ENCODE measurements around the gene GUCY1B1. TPM values are rescaled to one million over a fixed set of nuclear protein-coding genes. Genes with fewer than 3 reads are reported as not detected.

GUCY1B1 gene
- total RNA-seq, 1 experiment from 2014 or later, result 0.39 TPM

DNA sequence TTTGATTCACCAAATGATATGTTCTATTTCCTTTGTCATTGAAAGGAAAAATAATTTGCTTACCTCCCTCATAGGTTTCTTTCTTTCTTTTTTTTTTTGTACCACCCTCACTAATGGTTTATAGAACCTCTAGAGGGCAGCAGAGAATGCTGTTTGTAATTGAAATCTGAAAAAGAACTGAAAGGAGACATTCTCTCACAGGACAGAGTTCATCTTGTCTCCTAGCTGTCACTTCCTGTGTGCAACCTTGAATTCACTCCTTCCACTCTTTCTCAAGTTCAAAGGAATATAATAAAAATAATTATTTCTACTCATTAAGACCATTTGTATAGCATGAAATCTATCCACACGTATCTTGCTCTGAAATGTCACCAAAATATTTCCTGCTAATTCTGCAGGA is 51.0 kb downstream of the GUCY1B1 start:
- no peak for DNase-seq
- no peak overlapping the region for H2AFZ ChIP-seq
- no peaks in the 10 kb centered on the region for H4K20me1 ChIP-seq (ENCODE audit: insufficient read depth)
- TF ChIP-seq EZH2 (IDR thresholded peaks at IDR 0.05; ENCODE audit: low read depth), result no peak
- peak; percentile 66 for TF ChIP-seq CTCF (conservative IDR thresholded peaks at IDR 0.05)
- no peaks in the 10 kb centered on the region for H3F3A ChIP-seq (ENCODE audit: insufficient read depth, low read depth)
- H3K27ac ChIP-seq, result no peak overlapping the region
- H3K27me3 ChIP-seq (ENCODE audit: insufficient read depth, low read depth), result no peaks in the 10 kb centered on the region
- no TSS peak for BruUV-seq (replicated peaks)
- no peaks in the 10 kb centered on the region for H3K36me3 ChIP-seq (ENCODE audit: low read depth)
- H3K9me3 ChIP-seq (ENCODE audit: insufficient read depth, low read depth), result no peaks in the 10 kb centered on the region
- H3K4me1 ChIP-seq (replicated peaks; ENCODE audit: insufficient read depth), result no peaks in the 10 kb centered on the region
- POLR2A ChIA-PET (ENCODE audit: unreplicated experiment), result no interaction called here
- intact Hi-C loops (cut with micrococcal nuclease; ENCODE audit: unreplicated experiment), result loop anchor here (1.0 kb wide), 1 partner anchor 143 kb away; the partner anchor contains the start of gene CTSO
- no peak overlapping the region for H3K4me2 ChIP-seq
- CTCF ChIA-PET, result interaction anchor here (0.8 kb wide), 1 partner anchor 144 kb away, joined by 3 read pairs; the partner anchor contains the start of gene CTSO
- H3K9me2 ChIP-seq (ENCODE audit: insufficient read depth), result no peaks in the 10 kb centered on the region
- H3K4me3 ChIP-seq, result no peak overlapping the region
- no peaks in the 10 kb centered on the region for H3K79me2 ChIP-seq (ENCODE audit: low read depth)

DNA sequence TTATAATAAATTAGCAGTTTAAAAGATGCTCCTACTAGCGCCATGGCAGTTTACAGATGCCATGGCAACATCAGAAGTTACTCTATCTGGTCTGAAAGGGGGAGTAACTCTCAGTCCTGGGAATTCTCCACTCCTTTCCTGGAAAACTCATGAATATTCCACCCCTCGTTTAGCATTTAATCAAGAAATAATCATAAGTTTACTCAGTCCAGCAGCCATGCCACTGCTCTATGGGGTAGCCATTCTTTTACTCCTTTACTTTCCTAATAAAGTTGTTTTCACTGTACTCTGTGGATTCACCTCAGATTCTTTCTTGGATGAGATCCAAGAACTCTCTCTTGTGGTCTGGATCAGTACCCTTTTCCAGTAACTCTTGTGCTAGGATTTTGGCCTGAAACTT is 52.3 kb downstream of the GUCY1B1 start:
- H3K27me3 ChIP-seq (ENCODE audit: insufficient read depth, low read depth), result no peaks in the 10 kb centered on the region
- no TSS peak for BruUV-seq (replicated peaks)
- ChIA-PET POLR2A (ENCODE audit: unreplicated experiment) (no interaction called here), CTCF (interaction anchor here (0.5 kb wide), 1 partner anchor 838 kb away, joined by 3 read pairs; no protein-coding TSS in a partner anchor)
- H3K4me1 ChIP-seq (replicated peaks; ENCODE audit: insufficient read depth), result no peaks in the 10 kb centered on the region
- H3K27ac ChIP-seq, result no peak overlapping the region
- no peaks in the 10 kb centered on the region for H3K79me2 ChIP-seq (ENCODE audit: low read depth)
- no peak overlapping the region for H3K4me2 ChIP-seq
- TF ChIP-seq CTCF (conservative IDR thresholded peaks at IDR 0.05), result no peak
- TF ChIP-seq EZH2 (IDR thresholded peaks at IDR 0.05; ENCODE audit: low read depth), result no peak
- H3K4me3 ChIP-seq, result no peak overlapping the region
- H3K9me2 ChIP-seq (ENCODE audit: insufficient read depth), result no peaks in the 10 kb centered on the region
- intact Hi-C loops (cut with micrococcal nuclease; ENCODE audit: unreplicated experiment), result no loop called here
- no peaks in the 10 kb centered on the region for H4K20me1 ChIP-seq (ENCODE audit: insufficient read depth)
- no peak for DNase-seq
- H3F3A ChIP-seq (ENCODE audit: insufficient read depth, low read depth), result no peaks in the 10 kb centered on the region
- no peaks in the 10 kb centered on the region for H3K36me3 ChIP-seq (ENCODE audit: low read depth)
- H2AFZ ChIP-seq, result no peak overlapping the region
- no peaks in the 10 kb centered on the region for H3K9me3 ChIP-seq (ENCODE audit: insufficient read depth, low read depth)

- 0 out of 2 replicates have a peak, but pooled peaks cover 4% of the 10 kb centered on the region for H3K4me1 ChIP-seq (replicated peaks; ENCODE audit: insufficient read depth)
- H3K9me2 ChIP-seq (ENCODE audit: insufficient read depth), result no peaks in the 10 kb centered on the region
- no peak overlapping the region for H3K4me3 ChIP-seq
- POLR2A ChIA-PET (ENCODE audit: unreplicated experiment), result interaction anchor here (0.6 kb wide), 1 partner anchor 1336 kb away, joined by 3 read pairs; no protein-coding TSS in a partner anchor
- no peak for TF ChIP-seq CTCF (conservative IDR thresholded peaks at IDR 0.05)
- no peak for TF ChIP-seq EZH2 (IDR thresholded peaks at IDR 0.05; ENCODE audit: low read depth)
- CTCF ChIA-PET, result no interaction called here
- H3K79me2 ChIP-seq (ENCODE audit: low read depth), result no peaks in the 10 kb centered on the region
- no peaks in the 10 kb centered on the region for H3F3A ChIP-seq (ENCODE audit: insufficient read depth, low read depth)
- no peaks in the 10 kb centered on the region for H4K20me1 ChIP-seq (ENCODE audit: insufficient read depth)
- no peak overlapping the region for H3K27ac ChIP-seq
- H3K36me3 ChIP-seq (ENCODE audit: low read depth), result no peaks in the 10 kb centered on the region
- no peaks in the 10 kb centered on the region for H3K27me3 ChIP-seq (ENCODE audit: insufficient read depth, low read depth)
- intact Hi-C loops (cut with micrococcal nuclease; ENCODE audit: unreplicated experiment), result no loop called here
- H3K9me3 ChIP-seq (ENCODE audit: insufficient read depth, low read depth), result no peaks in the 10 kb centered on the region
- H2AFZ ChIP-seq, result no peak overlapping the region
- no peak for DNase-seq
- no peak overlapping the region for H3K4me2 ChIP-seq
- BruUV-seq (replicated peaks), result no TSS peak
Observed at GRCh38 chr4:155818639-155819038, 59.8 kb downstream of the GUCY1B1 start.

All from PC-9 (cell line).